ENCODE measurements around the gene ZNF287. TPM values are rescaled to one million over a fixed set of nuclear protein-coding genes. Genes with fewer than 3 reads are reported as not detected.

ZNF287 gene
- 5.0 and 10.9 TPM in 2 replicates for total RNA-seq

DNA sequence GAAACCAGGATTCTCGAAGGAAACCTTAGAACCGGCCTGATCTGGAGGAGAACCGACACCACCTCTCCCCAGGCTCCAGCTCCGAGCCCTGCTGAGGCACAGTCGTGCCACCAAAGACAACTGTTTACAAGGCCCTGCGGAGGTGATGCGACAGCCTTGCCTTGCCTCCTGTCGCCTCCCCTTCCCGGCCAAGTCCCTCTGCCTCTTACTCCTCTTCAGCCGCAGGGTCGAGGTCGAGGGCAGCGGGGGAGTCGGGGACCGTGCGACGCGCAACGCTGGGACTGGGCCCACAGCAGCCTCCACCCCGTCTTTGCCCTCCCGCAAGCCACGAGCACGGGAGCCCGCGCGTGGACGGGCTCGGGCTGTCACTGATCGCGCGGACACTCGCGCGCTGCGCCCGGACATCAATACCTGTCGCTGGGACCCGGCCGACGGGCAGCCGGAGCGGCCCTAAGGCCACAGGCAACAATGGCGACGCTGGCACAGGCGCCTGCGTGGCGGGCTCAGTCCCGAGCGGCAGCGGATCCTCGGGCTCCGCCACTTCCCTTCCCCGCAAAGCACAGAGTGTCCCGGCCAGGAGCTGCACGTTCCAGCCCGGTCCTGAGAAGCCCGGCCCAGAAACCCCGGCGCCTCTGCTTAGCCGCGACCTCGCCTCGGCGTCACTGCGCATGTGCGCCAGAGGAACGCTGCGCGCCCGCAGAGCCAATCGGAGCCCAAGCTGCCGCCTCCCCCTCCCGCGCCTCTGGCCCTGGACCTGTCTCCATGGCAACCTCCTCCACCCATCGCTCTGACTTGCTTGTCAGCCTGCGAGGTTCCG lies at the start of gene ZNF287:
ZNF287 (minus strand) TSS at position 664 of the 817 bp plus-strand sequence. CDS start 1,473 bp downstream, outside the sequence.

Other genes starting within 250 kb of the ZNF287 start
- 14.6 and 63.5 TPM in 2 replicates for gene CENPV, start 215.7 kb downstream of the ZNF287 start, total RNA-seq
- gene UBB, start 188.1 kb downstream of the ZNF287 start, total RNA-seq = 1,044 and 1,408 TPM in 2 replicates
- gene TRPV2, start 153.6 kb downstream of the ZNF287 start, total RNA-seq = 16.9 and 115 TPM in 2 replicates
- 0.13 TPM in 1 of 2 replicates, not detected in the other for gene LRRC75A, start 77.0 kb downstream of the ZNF287 start, total RNA-seq
- gene ZNF624, start 84.6 kb upstream of the ZNF287 start, total RNA-seq = 4.8 and 6.6 TPM in 2 replicates
- 0.39 and 1.0 TPM in 2 replicates for gene CCDC144A, start 121.0 kb upstream of the ZNF287 start, total RNA-seq

All from epithelial cell of alveolus of lung (primary cell).